Endothelial cell of umbilical vein (primary cell): ENCODE measurements around the gene SLC22A6.

Experiments used
- CTCF ChIP-seq, 2 donors: IDR thresholded peaks; 1 replicate in 1 of 2; 2 replicates in 1 of 2; pipeline ENCODE4 v1.5.1; 2011; ENCODE audit warnings: low read length in 2 of 2, mild to moderate bottlenecking in 2 of 2, moderate library complexity in 2 of 2, control low read depth in 1 of 2, inconsistent platforms in 1 of 2, low read depth in 1 of 2; ENCODE audit not compliant: insufficient read depth in 1 of 2; ENCODE audit errors: extremely low read depth in 1 of 2
- EZH2 ChIP-seq: IDR thresholded peaks from 2 replicates; pipeline ENCODE4 v1.6.1; 2012; ENCODE audit warnings: borderline replicate concordance, low read depth, mild to moderate bottlenecking, moderate library complexity, low read length, inconsistent platforms; ENCODE audit not compliant: severe bottlenecking
- FOS ChIP-seq: IDR thresholded peaks from 2 replicates; pipeline ENCODE4 v1.6.1; 2011; ENCODE audit warnings: mild to moderate bottlenecking, low read length, moderate library complexity, borderline replicate concordance; ENCODE audit not compliant: insufficient read depth
- MAX ChIP-seq: IDR thresholded peaks from 2 replicates; pipeline ENCODE4 v1.6.1; 2011; ENCODE audit not compliant: insufficient read depth, insufficient read length
- POLR2A ChIP-seq: IDR thresholded peaks from 2 replicates; pipeline ENCODE4 v1.6.1; 2012; ENCODE audit warnings: low read depth, mild to moderate bottlenecking, control low read depth, low read length

GRCh38 chr11:62933750-62934495 lies 50.8 kb downstream of the SLC22A6 start:
- TF ChIP-seq FOS (no peak), EZH2 (no peak), POLR2A (no peak), MAX (no peak), CTCF (IDR thresholded peaks at IDR 0.05; ENCODE audit: extremely low read depth in 1 of 2, insufficient read depth in 1 of 2, low read depth in 1 of 2, low read length in 2 of 2) (no peak)
